ENCODE measurements around the gene CTRB2.

CTRB2 gene

GRCh38 chr16:75175074-75175473 is 31.9 kb downstream of the CTRB2 start:
- no peak for DNase-seq

- no peak for DNase-seq
These were observed 34.4 kb downstream of the CTRB2 start for GRCh38 chr16:75172578-75172977.

DNA sequence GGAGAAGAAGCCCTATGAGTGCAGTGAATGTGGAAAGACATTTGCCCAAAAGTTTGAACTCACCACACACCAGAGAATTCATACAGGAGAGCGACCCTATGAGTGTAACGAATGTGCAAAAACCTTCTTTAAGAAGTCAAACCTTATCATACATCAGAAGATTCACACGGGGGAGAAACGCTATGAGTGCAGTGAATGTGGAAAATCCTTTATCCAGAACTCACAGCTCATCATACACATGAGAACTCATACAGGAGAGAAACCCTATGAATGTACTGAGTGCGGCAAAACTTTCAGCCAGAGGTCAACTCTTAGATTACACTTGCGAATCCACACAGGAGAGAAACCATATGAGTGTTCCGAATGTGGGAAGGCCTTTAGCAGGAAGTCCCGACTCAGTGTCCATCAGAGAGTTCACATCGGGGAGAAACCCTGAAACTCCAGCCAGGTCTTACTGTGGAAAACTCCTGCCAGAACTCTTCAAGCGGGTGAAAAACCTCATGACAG is 37.0 kb downstream of the CTRB2 start:
- no peak for DNase-seq

DNA sequence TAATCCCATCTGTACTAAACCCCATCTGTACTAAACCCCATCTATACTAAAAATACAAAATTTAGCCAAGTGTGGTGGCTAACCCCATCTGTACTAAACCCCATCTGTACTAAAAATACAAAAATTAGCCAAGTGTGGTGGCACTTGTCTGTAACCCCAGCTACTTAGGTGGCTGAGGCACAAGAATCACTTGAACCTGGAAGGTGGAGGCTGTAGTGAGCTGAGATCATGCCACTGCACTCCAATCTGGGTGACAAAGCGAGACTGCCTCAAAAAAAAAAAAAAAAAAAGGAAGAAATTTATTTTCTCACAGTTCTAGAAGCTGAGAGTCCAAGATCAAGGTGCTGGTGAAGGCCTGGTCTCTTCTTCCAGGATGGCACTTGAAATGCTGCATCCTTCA is 46.6 kb downstream of the CTRB2 start:
- no peak for DNase-seq
